HG03066 (cell line): ENCODE measurements around the gene KLHL3.

ENCODE experiments used
- ATAC-seq: cut with Tn5 transposase; IDR thresholded peaks from one replicate; pipeline ENCODE4 v1.9.1; 2021; ENCODE audit warnings: low read depth; ENCODE audit not compliant: unreplicated experiment

Gene KLHL3

DNA sequence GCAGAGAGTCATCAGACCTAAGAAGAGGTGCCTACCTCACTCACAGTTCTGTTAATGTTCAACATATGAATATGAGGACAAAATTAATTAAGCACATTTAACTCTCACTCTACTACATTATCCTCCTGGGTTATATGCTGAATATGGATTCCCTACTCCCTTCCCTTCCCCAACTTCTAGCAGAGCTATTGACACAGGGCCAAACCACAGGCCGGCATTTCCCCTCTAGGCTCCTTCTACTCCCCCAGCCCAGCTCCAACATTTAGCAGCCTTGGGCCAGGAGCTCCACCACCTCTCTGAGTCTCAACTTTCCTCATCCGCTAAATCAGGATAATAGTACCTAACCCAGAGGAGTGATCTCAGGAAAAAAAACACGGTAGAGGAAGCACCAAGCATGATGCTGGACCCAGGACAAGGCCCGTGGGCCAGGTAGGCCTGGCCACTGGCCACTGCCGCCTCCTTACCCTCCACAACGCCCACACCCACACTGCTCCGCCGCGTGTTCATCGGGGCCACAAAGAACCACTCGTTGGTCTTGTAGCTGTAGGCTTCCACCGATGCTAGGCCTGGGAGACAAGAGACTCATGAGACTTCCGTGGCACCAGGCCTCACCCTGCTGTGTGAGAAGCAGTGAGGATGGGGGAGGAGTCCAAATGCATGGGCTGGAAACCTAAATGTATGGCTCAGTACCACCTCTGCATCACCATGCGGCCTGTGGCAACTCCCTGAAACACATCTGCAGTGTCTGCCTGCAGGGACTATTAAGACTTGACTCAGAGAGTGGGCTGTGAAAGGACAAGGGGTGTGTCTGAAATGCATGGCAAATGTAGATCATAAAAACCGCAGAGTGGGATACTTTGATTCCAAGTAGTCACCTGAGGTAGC lies 98.8 kb downstream of the KLHL3 start:
- no peak for ATAC-seq

DNA sequence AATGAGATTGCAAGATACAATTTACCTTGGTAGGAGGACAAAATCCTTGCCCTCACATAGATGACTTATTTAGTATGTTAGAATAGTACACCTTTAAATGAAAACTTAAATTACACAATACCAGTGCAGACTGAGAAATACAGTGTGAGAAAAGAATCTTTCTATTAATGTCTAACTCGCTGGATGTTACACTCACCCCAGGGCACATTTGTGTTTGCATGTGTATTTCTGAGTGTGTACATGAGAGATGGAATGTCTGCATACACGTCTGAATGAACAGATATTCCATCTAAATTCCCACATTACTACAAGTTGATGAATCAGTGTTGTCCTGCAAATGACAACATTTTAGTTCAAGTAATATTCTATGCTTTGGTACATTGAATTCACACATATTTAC lies 99.8 kb downstream of the KLHL3 start:
- ATAC-seq, result no peak

GRCh38 chr5:137635521-137635921 lies 100.4 kb downstream of the KLHL3 start:
- no peak for ATAC-seq

GRCh38 chr5:137633896-137634295 lies 102.0 kb downstream of the KLHL3 start:
- ATAC-seq, result no peak

GRCh38 chr5:137632716-137633115 lies 103.2 kb downstream of the KLHL3 start:
- ATAC-seq, result no peak

DNA sequence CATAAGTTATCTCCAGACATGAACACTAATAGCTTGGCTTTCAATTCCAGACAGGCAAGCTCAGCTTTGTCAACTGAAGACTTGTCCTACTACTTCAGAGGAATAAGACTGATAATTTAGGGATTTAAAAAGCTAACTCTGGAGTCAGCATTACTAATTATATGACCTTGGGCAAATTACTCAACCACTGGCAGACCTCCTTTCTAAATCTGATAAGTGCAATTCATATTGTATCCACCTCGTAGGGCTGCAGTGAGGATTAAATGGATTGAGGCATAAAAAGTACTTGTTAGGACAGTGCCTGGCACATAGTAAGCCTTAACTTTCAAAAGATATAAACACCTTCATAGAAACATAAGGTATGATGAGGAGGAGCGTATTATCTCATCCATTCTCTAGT lies 104.4 kb downstream of the KLHL3 start:
- ATAC-seq, result no peak

- no peak for ATAC-seq
Observed at GRCh38 chr5:137630972-137631370, 104.9 kb downstream of the KLHL3 start.

- ATAC-seq, result no peak
Observed at GRCh38 chr5:137630216-137630971, 105.5 kb downstream of the KLHL3 start.

- ATAC-seq, result peak; percentile 76
Observed at GRCh38 chr5:137629646-137630045, 106.2 kb downstream of the KLHL3 start.

DNA sequence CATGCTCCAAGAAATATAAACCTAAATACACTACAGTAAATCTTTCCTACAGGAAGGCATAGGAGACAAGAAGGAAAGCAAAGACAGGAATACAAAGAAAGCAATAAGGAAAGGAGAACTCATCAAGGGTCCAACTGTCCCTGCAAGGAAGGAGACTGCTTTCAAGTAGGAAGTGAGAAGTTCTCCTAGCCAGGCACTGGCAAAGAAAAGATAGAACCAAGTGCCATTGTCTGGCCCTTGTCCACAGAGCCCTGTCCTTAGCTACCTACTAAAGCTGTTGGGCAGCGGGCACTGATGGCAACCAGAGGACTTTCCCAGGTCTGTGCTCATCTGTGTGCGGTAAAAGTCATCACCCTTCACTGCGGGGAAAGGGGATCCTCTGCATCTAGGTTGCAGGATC lies 108.2 kb downstream of the KLHL3 start:
- no peak for ATAC-seq

DNA sequence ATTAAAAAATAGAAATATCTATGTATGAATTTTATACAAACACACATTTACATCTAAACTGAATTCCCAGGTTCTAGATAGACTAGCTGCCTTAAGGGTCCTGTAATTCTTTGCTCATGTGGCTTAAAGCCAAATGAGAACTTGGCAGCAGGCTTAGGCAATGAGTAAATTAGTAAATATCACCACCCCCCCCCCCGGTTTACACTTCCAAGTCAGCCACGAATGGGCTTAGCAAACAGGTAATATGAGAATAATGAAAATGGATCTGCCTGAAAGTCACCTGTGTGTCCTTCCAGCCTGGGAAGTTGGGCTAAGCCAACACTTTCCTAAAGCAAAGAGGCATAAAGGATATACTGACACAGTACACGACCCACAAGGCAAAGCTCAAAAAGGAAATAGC lies 108.6 kb downstream of the KLHL3 start:
- no peak for ATAC-seq

GRCh38 chr5:137624786-137625349 lies 111.0 kb downstream of the KLHL3 start:
- no peak for ATAC-seq

GRCh38 chr5:137622850-137623249 lies 113.0 kb downstream of the KLHL3 start:
- ATAC-seq, result no peak

DNA sequence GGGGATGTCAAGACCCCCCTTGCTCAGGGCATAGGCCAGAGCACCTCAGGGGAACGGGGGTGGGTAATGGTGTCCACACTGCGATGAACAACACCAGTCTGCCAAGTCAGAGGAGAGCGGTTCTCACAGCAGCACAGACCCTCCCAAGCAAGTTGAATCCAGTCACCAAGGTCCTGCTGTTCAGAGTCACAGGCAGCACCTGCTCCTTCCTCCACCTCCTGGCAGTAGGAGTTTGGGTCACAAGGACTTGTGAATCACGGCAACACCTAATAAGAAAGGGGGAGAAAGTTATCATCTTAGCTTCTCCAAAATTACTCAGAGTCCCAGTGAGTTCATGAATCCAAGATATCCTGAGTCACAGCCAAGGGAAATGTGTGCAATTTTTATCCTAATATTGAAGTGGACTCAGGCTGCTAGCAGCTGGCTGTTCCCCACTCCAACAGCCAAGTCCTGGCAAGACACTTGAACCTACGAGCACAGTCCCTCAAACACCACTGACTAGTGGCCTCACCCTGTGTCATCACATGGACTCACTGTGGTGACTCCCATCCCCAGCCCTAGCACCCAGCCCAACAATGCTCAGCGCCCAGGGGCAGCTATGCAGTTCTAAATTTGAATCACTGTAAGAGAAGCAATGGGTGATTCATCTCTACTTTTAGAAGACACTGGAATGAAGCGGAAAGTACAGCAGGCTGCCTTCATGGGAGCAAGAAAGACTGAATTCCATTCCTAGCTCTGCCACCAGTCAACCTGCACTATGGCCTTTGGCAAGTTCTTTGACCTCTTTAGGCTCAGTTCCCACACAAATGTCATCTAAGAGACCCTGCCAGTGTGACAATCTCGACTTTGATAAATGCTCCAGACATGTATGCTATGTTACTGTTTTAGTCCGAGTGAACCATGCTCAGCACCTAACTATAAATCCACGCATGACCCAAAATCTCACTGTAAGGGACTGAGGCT lies 113.7 kb downstream of the KLHL3 start:
- ATAC-seq, result no peak

- no peak for ATAC-seq
Observed at GRCh38 chr5:137621306-137621705, 114.6 kb downstream of the KLHL3 start.

DNA sequence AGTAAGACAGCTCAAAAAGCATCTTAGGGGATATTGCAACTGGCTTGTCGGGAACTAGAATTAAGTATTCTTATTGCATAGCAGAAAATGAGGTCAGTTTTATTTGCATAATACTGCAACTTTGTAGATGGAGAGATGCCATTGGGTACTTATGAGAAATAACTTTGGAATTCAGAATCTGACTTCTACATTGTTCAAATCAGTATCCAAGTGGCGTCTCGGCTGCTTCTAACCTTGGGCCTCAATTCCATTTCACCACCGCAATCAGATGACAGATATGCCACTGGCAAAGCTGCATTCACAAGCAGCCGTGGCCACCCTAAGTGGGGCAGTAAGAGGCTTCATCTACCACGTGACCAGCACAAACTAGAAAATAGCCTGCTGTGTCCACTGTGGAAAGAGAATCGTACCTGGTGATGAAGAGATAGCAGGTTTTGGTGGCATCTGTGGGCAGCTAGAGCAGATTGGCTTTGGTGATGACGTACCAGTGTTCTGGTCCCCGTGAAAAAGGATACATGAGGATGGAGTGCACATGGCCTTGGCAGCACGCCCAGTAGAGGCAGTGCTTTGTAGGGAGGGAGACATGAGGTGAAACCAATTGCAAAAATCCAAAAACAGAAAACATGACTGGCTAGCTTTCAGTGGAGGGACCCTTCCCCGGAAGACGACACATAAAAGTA lies 116.6 kb downstream of the KLHL3 start:
- ATAC-seq, result no peak

- no peak for ATAC-seq
Observed at GRCh38 chr5:137618476-137618875, 117.4 kb downstream of the KLHL3 start.

DNA sequence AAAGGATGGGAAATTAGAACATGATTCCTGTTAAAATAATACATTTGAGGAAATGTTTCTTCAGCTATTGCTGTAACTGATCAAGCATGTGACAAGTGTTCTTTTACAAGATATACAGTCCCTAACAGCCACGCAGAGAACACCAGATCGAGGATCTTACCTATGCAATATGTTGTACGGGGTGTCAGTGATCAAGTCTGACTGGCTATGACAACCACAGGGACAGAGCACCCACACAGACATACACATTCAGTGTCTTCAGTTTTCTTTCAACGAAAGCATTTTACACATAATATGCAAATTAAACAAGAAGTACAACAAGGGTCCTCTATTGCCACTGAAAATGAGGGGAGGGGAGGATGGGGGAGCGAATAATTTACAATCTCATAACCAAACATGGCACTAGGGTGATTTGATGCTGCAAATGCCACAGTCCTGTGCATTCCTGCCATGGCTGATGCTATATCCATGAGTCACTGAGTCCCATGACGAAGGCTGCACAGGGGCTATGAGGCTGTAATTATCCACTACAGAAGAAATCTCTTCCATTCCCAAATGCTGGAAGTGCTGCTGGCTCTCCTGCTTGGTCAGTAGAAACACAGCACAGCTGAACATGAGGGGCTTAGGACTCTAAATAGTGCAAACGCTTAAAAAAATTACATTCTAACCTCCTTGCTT lies 118.2 kb downstream of the KLHL3 start:
- no peak for ATAC-seq

DNA sequence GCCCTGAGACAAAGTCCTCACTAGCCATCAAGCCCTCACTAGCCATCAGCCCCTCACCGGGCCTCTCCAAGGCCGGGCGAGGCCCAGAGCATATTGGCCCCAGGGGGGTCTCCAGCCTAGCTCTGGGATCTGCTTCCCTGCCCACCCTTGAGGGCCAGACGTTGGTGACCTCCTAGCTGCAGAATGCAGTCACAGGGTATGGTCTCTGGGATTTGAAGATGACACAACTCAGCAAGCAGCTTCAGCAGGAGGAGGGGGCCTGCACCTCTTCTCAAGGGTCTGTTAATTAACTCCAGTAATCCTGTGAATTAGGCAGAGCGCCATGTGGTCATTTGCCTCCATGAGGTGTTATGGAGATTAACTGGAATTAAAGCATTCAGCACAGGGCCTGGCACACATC lies 119.8 kb downstream of the KLHL3 start:
- ATAC-seq, result no peak
